ENCODE measurements around the gene GPR35. TPM values are rescaled to one million over a fixed set of nuclear protein-coding genes. Genes with fewer than 3 reads are reported as not detected.
A peak's percentile ranks its signal among the peaks of the same experiment; 100 is the strongest.

The GPR35 gene
- total and polyA plus RNA-seq, 11 donors, result 0.48 to 2.7 (median 0.93) TPM; not detected in 1

- no peaks in the 10 kb centered on the region for H3K4me1 ChIP-seq
- WGBS, 4 donors, result 74 to 83% (median 81%) methylated on average over 8 to 13 of the region's 13 CpGs
- H3K27ac ChIP-seq, result no peak overlapping the region
- no peak for TF ChIP-seq POLR2A (IDR thresholded peaks at IDR 0.05)
- TF ChIP-seq CTCF (IDR thresholded peaks at IDR 0.05), result no peak
- peaks cover 0 to 41% (median 12%) of the 10 kb centered on the region in 9 donors for H3K27me3 ChIP-seq
- DNase-seq, result no peak
- no peaks in the 10 kb centered on the region for H3K36me3 ChIP-seq
- intact Hi-C loops (cut with DNase I), result no loop called here
- ATAC-seq, result no peak
- H3K4me3 ChIP-seq, result no peak overlapping the region
- no peaks in the 10 kb centered on the region for H3K9me3 ChIP-seq
These were observed 18.0 kb downstream of the GPR35 start for GRCh38 chr2:240643093-240643810.

- TF ChIP-seq CTCF (IDR thresholded peaks at IDR 0.05) (no peak), POLR2A (IDR thresholded peaks at IDR 0.05) (no peak)
- intact Hi-C loops (cut with DNase I), result no loop called here
- Histone ChIP-seq H3K27ac (no peak overlapping the region), H3K9me3 (no peaks in the 10 kb centered on the region), H3K4me3 (no peak overlapping the region), H3K36me3 (no peaks in the 10 kb centered on the region), H3K27me3 (peaks cover 0 to 46% (median 12%) of the 10 kb centered on the region in 9 donors), H3K4me1 (no peaks in the 10 kb centered on the region)
- DNase-seq (no peak), ATAC-seq (no peak)
- 81 to 86% (median 84%) methylated on average over 15 of the region's 15 CpGs for WGBS, 4 donors
These were observed 18.5 kb downstream of the GPR35 start for GRCh38 chr2:240643811-240644150.

GRCh38 chr2:240644171-240644651 lies 18.9 kb downstream of the GPR35 start:
- Histone ChIP-seq H3K27ac (no peak overlapping the region), H3K4me1 (no peaks in the 10 kb centered on the region), H3K27me3 (peaks cover 0 to 51% (median 12%) of the 10 kb centered on the region in 9 donors), H3K4me3 (no peak overlapping the region), H3K9me3 (no peaks in the 10 kb centered on the region), H3K36me3 (no peaks in the 10 kb centered on the region)
- intact Hi-C loops (cut with DNase I), result no loop called here
- DNase-seq (peak in 1 of 5 donors; percentile 44), ATAC-seq (no peak)
- WGBS, 4 donors, result 37 to 71% (median 62%) methylated on average over 2 to 14 of the region's 14 CpGs
- TF ChIP-seq CTCF (IDR thresholded peaks at IDR 0.05) (no peak), POLR2A (IDR thresholded peaks at IDR 0.05) (no peak)

- Histone ChIP-seq H3K4me1 (no peaks in the 10 kb centered on the region), H3K27ac (no peak overlapping the region), H3K9me3 (no peaks in the 10 kb centered on the region), H3K36me3 (no peaks in the 10 kb centered on the region), H3K27me3 (peaks cover 0 to 56% (median 12%) of the 10 kb centered on the region in 9 donors), H3K4me3 (no peak overlapping the region)
- WGBS, 4 donors, result 49 to 68% (median 51%) methylated on average over 4 to 8 of the region's 8 CpGs
- ATAC-seq, result no peak
- intact Hi-C loops (cut with DNase I), result no loop called here
- no peak for TF ChIP-seq POLR2A (IDR thresholded peaks at IDR 0.05)
- TF ChIP-seq CTCF (IDR thresholded peaks at IDR 0.05), result no peak
- DNase-seq, result peak in 1 of 5 donors; percentile 32
These were observed 19.6 kb downstream of the GPR35 start for GRCh38 chr2:240644859-240645301.

All from heart left ventricle (tissue), 16 donors.